Measurements from ENCODE around the gene MAP1S. TPM values are rescaled to one million over a fixed set of nuclear protein-coding genes. Genes with fewer than 3 reads are reported as not detected.
A peak's percentile ranks its signal among the peaks of the same experiment; 100 is the strongest.

The MAP1S gene
- total RNA-seq, 1 donor: 52.2 TPM

DNA sequence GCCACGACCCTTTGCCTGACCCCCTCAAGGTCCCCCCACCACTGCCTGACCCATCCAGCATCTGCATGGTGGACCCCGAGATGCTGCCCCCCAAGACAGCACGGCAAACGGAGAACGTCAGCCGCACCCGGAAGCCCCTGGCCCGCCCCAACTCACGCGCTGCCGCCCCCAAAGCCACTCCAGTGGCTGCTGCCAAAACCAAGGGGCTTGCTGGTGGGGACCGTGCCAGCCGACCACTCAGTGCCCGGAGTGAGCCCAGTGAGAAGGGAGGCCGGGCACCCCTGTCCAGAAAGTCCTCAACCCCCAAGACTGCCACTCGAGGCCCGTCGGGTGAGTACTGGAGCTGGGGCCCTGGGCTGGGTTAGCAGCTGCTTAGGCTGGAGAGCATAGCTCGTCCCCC, 8.6 kb downstream of the MAP1S start:
- no peak for DNase-seq (ENCODE audit: low read depth in 2 of 3, low spot score in 2 of 3)

DNA sequence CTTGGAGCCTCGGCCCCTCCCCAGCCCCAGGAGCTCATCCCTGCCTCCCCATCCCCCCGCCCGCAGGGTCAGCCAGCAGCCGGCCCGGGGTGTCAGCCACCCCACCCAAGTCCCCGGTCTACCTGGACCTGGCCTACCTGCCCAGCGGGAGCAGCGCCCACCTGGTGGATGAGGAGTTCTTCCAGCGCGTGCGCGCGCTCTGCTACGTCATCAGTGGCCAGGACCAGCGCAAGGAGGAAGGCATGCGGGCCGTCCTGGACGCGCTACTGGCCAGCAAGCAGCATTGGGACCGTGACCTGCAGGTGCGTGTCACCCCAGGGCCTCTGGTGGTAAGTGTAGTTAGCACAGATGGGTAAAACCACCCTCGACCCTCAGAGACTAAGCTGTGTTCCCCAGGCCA, 13.8 kb downstream of the MAP1S start:
- DNase-seq (ENCODE audit: low read depth in 2 of 3, low spot score in 2 of 3): no peak

- no peak for DNase-seq (ENCODE audit: low read depth in 2 of 3, low spot score in 2 of 3)
Measured at GRCh38 chr19:17734146-17734545, 14.9 kb downstream of the MAP1S start.

DNA sequence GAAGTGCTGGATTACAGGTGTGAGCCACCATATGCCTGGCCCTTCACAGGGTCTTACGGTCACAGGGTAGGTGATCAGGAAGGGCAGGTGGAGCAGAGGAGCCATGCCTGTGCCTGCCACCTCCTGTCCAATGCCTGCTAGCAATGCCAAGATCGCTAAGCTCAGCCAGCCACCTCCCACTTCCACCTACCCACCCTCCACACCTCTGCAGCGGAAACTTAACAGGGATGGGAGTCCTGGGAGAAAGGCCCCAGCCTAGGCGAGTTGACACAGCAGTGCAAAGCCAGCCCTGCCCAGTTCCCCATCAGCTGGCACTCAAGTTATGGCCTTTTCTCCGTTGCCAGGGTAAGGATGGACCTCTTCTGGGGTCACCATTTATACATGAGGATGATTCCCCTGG, 16.1 kb downstream of the MAP1S start:
- no peak for DNase-seq (ENCODE audit: low read depth in 2 of 3, low spot score in 2 of 3)

DNA sequence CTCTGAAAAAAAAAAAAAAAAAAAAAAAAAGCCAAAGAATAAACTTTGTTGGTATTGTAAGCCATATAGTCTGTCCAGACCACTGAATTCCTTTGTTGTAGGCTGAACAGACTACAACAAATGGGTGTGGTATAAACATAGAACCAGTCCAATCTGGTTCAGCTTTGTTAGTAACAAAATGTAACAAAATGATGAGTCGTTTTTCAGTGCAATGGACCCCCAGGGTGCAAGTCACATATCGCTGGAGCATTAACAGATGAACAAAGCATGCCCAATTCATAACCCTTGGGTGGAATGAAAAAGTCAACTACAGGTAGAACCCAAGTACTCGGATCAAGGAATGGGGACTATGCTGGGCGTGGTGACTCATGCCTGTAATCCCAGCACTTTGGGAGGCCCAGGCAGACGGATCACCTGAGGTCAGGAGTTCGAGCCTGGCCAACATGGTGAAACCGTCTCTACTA, 18.4 kb downstream of the MAP1S start:
- DNase-seq (ENCODE audit: low read depth in 2 of 3, low spot score in 2 of 3): no peak

DNA sequence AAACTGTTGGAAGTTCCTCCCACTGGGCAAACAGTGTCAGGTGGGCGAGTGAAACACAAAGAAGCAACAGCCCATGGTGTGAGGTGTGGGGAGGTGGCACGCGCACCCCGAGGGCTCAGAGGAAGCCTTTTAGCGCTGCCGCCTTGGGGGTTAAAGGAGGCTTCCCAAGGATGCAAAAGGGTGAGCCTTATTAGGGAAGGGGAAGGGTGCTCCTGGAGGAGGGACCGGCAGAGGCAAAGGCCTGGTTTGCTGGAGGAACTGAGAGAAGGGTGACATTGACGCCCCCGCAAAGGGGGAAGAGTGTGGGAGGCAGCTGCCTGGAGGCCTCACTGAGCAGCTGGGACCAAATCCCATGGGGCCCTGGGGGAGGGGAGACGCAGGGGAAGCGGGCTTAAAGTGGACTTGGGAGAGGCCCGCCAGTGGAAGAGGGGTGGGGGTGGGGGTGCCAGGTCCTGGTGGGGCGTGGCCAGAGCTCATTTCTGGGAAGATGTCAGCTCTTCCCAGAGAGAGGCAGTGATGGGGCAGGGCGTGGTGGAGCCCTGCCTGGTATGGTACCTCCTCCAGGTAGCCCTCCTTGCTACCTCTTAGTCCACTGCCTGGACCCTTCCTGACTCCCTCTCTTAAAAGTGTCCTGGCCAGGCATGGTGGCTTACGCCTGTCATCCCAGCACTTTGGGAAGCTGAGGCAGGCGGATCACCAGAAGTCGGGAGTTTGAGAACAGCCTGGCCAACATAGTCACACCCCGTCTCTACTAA, 20.0 kb downstream of the MAP1S start:
- no peak for DNase-seq (ENCODE audit: low read depth in 2 of 3, low spot score in 2 of 3)

- no peak for DNase-seq (ENCODE audit: low read depth in 2 of 3, low spot score in 2 of 3)
Measured at GRCh38 chr19:17741456-17741855, 22.2 kb downstream of the MAP1S start.

DNA sequence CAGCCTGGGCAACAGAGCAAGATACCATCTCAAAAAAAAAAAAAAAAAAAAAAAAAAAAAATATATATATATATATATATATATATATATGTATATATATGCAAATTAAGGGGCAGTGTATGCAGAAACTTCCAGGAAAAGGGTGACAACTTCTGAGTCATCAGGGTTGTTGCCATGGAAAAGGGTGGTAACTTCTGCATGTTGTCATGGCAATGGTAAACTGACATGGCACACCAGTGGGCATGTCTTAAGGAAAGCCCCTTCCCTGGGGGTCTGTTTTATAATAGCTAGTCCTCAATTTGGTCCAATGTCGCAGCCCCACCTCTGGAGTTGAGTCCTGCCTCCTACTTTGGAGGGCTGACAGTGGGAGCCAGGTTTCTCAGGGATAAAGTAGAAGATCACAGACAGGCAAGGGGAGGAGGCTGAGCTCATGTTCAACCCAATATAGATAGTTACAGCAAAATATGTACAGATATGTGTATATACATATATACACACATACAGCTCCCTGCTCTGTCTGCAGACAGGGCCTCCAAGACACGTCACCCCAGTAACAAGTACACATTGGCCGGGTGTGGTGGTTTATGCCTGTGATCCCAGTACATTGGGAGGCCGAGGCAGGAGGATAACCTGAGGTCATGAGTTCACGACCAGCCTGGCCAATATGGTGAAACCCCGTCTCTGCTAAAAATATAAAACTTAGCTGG, 24.7 kb downstream of the MAP1S start:
- DNase-seq (ENCODE audit: low read depth in 2 of 3, low spot score in 2 of 3): peak in 2 of 3 donors; percentile 65 to 74

DNA sequence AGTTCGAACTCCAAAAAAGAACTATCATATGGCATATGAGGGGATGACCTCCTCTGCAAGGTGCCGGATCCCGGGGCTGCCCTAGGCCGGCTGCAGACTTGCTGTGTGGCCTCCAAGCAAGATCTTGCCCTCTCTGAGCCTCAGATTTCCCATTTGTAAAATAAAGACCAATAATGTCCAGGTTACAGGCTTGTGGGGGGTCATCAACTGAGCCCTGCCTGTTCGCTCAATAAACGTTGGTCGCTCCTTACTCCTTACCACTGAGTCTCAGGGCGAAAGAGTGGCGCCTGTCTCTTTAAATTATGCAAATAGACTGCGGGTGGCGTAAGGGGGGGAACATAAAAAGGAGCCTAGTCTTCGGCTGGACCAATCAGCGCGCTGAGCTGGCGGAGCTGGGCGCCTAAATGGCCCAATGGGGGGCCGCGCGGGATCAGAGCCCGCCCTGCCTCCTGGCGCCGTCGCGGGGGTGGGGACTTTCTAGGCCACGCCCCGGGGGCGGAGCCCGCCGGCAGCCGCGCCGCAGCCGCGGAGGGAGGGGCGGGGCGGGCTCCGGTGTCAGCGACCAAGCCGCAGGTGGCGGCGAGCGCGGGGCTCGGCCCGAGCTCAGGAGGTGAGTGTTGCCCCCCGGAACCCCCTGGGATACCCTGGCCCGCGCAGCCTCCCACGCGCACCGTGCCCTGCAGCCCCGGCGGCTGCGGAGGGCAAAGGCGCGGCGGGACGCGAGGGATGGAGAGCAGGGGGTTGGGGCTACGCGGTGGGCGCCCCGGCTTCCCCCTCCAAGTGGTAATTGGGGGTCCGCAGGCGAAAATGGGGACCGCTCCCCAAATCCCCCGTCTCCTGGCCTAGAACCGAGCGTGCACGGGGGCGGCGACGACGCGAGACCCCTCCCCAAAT, 28.2 kb downstream of the MAP1S start:
- DNase-seq (ENCODE audit: low read depth in 2 of 3, low spot score in 2 of 3): peak; percentile 86 to 97 (median 97)

- DNase-seq (ENCODE audit: low read depth in 2 of 3, low spot score in 2 of 3): no peak
Measured at GRCh38 chr19:17748884-17749638, 29.8 kb downstream of the MAP1S start.

DNA sequence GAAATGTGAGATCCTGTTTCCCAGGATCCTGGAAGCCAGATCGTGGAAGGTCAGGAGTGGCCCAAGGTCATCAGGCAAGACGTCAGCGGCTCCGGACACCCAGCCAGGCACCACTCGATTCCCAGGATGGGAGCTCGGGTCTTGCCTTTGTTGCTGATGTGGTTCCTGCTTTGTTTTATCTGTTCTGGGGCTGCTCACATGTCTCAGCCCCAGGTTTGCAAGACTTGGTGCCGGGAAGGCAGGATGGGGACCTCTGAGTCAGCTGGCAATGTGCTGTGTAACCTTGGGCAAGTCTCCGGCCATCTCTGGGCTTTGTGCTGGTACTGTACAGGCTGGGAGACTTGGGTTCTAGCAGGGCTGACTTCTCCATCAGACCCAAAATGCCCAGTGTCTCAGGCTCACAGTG, 30.6 kb downstream of the MAP1S start:
- no peak for DNase-seq (ENCODE audit: low read depth in 2 of 3, low spot score in 2 of 3)

GRCh38 chr19:17751103-17751911, 32.0 kb downstream of the MAP1S start, which contains the start of gene FCHO1:
TSS of gene FCHO1 (plus strand) at chr19:17751477. CDS start at chr19:17755165, 3,688 bp downstream.
- peak; percentile 63 to 86 (median 78) for DNase-seq (ENCODE audit: low read depth in 2 of 3, low spot score in 2 of 3)

DNA sequence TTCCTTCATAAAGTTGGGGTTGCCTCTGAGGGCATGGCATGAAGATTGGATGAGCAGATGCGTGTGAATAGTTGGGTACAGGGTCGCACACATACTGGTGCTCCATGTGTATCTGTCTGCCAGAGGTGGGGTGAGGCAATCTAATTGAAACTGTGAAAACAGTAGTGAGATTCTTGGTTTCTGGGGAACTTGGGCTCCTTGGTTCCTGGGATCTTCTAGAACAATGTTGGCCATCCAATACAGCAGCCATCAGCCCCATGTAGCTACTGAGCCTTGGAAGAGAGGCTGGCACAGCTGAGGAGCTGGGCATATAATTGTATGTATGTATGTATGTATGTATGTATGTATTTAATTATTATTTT, 32.6 kb downstream of the MAP1S start:
- no peak for DNase-seq (ENCODE audit: low read depth in 2 of 3, low spot score in 2 of 3)

GRCh38 chr19:17752865-17753639, 33.8 kb downstream of the MAP1S start:
- DNase-seq (ENCODE audit: low read depth in 2 of 3, low spot score in 2 of 3): no peak

GRCh38 chr19:17753976-17754375, 34.7 kb downstream of the MAP1S start:
- DNase-seq (ENCODE audit: low read depth in 2 of 3, low spot score in 2 of 3): no peak

DNA sequence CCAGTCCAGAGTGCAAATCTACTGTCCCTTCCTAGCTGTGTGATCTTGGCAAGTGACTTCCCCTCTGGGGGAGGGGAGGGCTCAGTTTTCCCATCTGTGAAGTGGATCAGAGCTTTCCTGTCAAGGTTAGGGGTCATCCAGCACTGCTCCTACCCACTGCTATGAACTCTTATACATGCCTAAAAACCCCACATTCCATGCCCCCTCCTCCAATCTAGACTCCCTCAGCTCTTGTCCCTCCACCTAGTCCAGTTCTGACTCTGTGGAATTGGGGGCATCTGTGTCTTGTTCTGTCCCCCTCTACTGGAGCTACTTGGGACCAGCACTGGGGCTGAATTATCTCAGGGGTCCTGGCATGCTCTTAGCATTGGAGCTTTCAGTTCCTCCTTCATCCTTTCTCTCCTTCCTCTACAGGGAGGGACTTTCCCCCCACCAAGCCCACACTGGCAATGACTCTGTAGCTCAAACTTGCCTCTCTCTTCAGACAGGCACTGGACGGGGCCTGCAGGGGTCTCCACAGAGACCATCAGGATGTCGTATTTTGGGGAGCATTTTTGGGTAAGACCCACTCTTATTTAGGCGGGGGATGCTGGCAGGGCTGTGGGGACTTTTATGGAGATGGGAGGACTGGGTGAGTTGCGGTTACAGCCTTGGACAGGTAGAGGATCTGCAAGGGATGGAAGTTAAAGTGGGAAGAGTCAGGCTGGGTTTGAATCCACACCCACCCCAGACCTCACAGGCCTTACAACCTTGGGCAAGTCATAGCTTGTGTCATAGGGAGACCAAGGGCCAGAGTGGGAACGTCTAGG, 35.6 kb downstream of the MAP1S start:
- peak in 2 of 3 donors; percentile 39 to 62 for DNase-seq (ENCODE audit: low read depth in 2 of 3, low spot score in 2 of 3)

DNA sequence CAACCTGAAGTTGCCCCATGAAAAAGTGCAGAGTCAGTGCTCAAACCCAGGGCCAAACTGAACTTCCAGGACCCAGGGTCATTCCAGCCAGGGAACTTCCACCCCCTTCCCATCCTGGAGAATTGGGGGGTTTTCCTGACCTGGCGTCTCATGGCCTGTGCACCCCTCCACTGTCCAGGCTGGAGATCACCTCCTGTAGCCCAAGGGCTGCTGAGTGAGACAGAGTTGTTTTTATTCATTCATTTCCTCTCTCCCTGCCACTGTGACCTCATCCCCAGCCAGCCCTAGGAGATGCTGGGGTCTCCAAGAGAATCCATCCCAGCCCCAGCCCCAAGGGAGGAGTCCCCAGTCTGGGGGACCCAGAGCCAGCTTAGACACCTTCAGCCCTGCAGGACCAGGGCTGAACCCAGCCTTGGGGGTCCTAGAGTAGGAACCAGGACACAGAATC, 36.2 kb downstream of the MAP1S start:
- DNase-seq (ENCODE audit: low read depth in 2 of 3, low spot score in 2 of 3): no peak

Data from hematopoietic multipotent progenitor cell (in vitro differentiated cells).